ENCODE data around the gene SGMS1.
"Not testable (repeated sequence)": the region's sequence is repeated elsewhere in the genome, so short reads cannot be mapped to it uniquely, and the experiment has no call there.

Gene SGMS1

DNA sequence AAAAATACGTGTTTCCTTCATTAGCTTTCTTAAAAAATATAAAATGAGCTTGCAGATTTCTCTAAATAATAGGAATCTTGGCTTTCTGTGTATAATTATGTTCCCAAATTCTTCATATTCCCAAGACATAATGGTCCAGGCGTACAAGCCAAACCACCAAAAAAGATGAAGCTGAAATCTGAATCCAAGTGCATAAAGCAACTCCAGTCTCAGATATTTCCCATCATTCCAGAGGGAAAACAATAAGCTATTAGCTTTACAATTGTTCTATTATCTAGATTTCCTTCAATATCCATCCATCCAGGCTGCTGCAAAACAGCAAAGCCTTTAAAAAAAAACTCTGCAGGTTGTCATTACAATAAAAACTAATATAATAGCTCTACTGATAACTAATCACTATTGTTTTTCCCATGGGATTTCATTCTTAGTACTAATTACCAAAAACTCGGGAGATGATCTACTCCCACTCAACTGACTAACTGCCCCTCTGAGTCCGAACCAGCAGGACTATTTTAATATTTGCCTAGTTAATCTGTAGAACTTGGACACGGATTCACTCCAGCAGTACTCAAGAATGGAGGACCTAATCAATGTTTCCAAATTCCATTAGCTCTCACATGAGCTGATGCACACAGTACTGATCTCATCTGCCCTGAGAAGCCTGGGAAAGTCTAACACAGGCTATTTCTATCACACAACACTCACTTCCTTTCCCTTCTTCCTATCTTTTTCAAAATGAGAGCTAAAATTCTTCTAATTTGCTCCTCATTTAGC, 263.5 kb downstream of the SGMS1 start:
- DNase-seq: no peak

DNA sequence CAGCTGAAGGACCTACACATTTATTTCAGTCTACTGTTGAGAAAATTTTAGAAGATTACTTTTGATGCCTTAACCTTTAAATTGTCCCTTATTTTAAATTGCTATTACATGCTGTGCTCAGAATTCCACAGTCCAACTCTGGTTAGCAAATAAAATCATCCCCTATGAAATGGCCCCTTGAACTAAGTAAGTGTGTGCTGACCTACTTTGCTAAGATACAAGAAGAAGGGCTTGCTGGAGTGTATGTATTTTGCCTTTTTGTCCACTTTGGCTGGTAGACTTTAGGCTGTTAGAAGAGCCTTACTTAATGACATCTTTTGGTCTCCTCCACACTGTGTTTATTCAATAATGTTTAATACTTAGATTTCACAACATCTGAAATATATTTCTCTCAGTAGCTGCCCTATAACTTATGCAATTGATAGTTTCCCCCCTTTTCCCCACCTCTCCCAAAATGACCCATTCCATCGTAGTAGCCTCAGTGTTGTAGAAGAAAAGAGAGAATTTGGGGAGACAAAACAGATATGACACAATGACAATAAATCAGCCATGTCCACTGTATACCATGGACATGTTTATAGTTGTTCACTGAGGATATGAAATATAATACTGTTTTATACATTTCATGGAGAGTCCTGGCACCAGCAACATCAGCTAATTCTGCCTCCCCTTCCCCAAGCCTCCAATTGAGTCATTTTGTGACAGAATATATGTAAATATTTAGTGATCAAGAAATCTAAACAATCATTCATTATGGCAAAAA, 264.6 kb downstream of the SGMS1 start:
- DNase-seq: no peak

DNA sequence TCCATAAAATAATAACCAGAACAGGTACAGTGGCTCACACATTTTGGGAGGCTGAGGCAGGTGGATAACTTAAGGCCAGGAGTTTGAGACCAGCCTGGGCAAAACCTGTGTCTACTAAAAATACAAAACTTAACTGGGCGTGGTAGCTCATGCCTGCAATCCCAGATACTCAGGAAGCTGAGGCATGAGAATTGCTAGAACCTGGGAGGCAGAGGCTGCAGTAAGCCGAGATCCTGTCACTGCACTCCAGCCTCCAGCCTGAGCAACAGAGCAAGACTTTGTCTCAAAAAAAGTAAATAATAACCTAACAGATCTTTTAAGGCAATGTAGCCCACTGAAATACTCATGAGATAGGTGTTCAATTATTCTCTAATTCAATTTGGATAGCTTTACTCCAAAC, 265.3 kb downstream of the SGMS1 start:
- no peak for DNase-seq

DNA sequence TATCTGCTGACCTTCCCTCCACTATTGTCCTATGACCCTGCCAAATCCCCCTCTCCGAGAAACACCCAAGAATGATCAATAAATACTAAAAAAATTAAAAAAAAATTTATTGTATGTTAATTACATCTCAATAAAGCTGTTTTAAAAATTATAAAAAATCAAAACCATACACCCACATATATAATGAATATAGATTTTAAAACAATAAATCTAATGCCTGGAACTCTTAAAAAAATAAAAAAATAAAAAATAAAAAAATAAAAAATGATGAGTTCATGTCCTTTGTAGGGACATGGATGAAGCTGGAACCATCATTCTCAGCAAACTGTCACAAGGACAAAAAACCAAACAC, 267.3 kb downstream of the SGMS1 start:
- DNase-seq: not testable (repeated sequence)

DNA sequence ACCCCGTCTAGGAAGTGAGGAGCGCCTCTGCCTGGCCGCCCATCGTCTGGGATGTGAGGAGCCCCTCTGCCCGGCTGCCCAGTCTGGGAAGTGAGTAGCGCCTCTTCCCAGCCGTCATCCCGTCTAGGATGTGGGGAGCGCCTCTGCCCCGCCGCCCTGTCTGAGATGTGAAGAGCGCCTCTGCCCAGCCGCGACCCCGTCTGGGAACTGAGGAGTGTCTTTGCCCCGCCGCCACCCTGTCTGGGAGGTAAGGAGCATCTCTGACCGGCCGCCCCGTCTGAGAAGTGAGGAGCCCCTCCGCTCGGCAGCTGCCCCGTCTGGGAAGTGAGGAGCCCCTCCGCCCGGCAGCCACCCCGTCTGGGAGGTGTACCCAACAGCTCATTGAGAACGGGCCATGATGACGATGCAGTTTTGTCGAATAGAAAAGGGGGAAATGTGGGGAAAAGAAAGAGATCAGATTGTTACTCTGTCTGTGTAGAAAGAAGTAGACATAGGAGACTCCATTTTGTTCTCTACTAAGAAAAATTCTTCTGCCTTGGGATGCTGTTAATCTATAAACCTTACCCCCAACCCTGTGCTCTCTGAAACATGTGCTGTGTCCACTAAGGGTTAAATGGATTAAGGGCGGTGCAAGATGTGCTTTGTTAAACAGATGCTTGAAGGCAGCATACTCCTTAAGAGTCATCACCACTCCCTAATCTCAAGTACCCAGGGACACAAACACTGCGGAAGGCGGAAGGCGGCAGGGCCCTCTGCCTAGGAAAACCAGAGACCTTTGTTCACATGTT, 267.9 kb downstream of the SGMS1 start:
- not testable (repeated sequence) for DNase-seq

DNA sequence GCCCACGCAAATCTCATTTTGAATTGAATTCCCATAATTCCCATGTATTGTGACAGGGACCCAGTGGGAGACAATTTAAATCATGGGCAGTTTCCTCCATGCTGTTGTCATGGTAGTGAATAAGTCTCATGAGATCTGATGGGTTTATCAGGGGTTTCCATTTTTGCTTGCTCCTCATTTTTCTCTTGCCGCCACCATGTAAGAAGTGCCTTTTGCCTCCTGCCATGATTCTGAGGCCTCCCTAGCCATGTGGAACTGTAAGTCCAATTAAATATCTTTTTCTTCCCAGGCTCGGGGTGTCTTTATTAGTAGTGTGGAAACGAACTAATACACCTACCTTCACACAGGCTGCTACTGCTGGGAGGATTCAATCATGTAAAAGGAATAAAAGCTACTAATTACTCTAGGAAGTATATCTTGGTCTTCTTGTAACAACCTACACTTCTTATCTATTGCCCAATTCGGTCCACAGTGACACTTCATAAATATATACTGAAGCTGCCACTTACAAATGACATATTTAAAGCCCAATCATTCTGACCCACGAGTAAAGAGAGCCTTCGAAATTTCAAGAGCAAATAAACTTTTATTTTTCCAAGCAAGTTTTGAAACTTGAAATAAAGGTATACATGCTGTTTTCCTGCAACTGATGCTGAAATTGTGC, 272.1 kb downstream of the SGMS1 start:
- no peak for DNase-seq

DNA sequence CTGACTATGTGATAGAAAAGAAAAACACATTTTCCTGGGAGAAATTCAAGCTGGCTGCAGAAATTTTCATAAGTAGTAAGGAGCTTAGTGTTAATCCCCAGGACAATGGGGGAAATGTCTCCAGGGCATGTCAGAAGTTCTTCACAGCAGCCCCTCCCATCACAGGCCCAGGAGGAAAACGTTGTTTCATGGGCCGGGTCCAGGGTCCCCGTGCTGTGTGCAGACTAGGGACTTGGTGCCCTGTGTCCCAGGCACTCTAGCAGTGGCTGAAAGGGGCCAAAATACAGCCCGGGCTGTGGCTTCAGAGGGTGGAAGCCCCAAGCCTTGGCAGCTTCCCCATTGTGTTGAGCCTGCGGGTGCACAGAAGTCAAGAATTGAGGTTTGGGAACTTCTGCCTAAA, 273.4 kb downstream of the SGMS1 start:
- no peak for DNase-seq

DNA sequence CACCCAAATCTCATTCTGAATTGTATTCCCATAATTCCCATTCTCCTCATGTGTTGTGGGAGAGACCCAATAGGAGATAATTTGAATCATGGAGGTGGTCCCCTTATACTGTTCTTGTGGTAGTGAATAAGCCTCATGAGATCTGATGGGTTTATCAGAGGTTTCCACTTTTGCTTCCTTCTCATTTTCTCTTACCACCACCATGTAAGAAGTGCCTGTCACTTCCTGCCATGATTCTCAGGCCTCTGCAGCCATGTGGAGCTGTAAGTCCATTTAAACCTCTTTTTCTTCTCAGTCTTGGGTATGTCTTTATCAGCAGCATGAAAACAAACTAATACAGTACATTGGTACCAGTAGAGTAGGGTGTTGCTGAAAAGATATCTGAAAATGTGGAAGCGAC, 274.2 kb downstream of the SGMS1 start:
- no peak for DNase-seq

DNA sequence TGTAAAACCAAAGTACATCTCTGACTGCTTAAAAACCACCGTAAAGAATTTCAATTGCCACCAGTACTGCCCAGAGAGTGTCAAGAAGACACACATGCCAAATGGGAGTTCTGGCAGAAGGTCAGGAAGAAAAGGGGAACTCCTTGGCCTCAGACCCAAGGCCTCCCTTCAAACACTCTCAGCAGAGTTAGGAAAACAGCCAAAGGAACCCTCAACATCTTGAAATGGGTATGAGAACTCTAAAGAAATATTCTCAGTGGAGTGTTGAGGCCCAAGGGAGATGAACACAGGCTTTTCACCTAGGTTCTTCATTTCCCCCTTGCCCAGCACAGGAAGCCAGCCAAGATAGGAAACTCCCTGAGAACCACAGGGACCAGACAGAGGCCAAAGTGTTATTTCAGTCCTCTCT, 276.4 kb downstream of the SGMS1 start:
- DNase-seq: no peak

DNA sequence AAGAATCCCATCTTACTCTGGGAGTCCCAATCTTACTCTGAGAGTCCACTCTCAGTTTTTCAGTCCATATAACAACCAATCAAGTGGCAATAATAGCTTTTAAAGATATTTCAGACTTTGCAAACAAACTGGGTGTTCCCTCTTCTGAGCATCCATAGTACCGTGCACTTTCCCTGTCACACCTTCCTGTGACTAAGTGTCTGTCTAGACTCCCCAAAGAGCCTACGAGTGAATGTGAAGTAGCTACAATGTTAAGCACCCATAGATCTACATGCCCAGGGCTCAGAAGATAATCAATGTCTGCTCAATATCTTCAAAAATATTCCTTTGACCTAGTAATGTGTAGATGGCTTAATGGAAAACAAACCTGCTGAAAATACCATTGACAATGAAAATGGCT, 276.8 kb downstream of the SGMS1 start:
- DNase-seq: no peak

DNA sequence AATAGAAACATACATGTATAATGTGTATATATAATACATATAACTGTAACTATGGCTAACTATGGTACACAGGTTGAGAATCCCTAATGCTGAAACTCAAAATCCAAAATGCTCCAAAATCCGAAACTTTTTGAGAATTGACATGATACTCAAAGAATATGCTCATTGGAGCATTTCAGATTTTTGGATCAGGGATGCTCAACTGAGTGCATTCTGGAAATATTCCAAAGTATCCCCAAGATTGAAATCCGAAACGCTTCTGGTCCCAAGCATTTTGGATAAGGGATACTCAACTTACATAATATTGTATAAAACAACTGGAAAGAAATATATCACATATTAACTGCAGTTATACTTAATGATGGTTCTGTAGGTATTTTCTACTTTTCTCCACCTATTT, 278.2 kb downstream of the SGMS1 start:
- no peak for DNase-seq

DNA sequence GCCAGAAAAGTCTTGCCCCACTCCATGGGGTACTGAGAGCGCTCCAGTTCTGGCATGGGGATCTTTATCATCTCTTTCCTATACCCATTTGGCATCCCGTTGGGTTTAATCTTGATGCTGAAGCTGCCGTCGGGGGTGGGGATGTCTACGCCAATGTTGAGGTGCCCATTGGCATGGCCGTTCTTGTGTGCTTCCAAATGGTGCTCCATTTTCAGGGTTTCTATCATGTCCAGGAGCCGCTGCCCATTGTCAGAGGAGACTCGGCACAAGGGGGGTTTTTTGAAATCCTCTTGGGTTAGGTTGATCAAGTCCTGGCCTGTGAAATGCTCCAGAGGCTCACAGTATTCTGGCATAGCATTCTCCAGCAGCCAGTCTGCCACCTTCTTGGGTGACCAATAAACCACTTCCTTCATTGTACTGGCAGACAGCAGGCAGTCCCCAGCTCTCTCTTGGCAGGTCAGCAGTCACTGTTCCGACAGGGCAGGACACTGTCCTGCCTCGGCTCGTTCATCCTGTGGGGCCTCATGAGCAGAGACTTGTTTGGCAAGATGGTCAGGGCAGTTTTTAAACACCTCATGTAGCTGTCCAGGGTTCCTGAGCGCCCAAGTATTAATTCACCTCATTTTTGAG, 279.9 kb downstream of the SGMS1 start:
- DNase-seq: no peak

DNA sequence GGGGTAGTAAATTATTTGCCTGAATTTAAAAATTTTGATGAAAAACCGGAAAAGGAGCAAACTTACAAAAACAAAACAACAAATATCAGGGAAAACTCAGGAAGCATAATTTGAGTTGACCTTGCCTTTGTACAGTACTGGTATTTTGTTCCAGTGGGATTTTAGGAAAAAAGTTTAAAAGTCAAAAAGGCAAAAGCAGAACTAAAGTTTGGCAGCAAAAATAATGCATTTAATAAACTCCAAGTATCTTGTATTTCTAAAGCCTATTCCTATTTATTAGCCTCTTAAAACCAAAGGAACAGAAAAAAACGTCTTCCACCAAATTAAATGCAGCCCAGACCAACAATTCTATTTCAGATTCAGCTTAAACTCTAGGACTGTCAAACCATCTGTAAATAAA, 281.8 kb downstream of the SGMS1 start:
- DNase-seq: no peak

DNA sequence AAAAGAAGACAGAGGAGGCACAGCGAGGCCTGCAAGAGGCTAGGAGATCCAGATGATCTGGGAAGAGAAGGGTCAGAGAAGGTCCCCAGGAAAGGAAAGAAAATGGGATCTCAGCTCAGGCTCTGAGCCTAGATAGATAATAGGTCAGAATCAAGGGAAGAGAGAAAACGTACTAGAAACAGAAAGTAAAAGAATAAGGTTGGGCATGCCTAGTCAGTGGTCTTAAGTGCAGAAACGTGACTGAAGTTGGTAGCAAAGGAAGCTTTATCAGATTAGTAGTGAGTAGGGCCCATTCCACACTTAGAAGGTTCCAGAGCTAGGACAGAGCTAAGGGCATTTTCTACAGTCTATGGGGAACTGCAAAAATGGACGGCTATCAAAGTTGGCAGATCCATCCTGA, 287.6 kb downstream of the SGMS1 start:
- DNase-seq: no peak

DNA sequence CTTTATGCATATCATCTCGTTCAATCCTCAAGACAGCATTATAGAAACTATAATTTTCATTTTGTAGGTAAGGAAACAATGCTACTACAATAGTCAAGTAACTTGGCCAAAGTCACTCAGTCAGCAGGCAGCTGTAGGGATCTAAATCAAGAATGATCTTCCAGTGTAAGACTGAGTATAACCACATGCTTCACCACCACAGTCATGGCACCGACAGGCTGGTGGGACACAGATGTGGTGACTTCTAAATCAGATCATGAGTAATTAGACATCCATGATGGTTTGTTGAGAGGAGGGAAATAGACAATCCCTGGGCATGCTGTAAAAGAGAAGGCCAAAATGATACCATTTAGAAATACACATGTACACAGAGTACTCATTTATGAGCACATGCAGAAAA, 288.4 kb downstream of the SGMS1 start:
- DNase-seq: no peak

DNA sequence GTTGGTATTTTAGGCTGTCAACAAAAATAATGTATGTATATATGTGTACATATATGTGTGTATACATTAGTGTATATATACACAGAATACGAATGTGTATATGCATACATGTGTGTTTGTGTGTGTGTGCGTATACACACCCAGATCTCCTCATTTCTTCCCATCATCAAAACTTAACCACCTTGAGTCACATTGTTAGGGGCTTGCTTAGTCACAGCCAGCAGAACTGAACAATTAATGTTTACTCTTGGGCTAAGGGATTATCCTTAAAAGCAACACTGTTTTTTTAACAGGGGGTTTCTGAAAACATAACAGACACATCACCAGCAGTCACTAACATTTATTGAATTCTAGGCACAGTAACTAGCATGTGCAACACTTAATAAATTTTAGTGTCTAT, 289.5 kb downstream of the SGMS1 start:
- DNase-seq: no peak

DNA sequence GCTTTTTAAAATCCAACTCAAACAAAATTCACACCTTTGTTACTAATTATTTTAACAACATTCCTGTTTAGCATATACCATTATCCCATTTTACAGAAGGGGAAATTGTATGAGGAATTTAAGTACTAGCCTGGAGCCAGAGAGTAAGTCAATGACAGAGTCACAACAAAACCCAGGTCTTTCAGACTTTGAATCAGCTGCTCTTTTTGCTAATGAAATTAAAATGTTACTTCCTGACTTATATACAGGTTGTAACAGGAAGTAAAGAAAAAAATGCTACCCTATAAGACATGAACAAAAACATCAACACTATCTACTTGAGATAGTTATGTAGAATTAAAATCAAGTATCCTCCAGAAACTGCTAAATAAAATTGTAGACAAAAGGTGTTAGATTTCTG, 289.9 kb downstream of the SGMS1 start:
- no peak for DNase-seq

DNA sequence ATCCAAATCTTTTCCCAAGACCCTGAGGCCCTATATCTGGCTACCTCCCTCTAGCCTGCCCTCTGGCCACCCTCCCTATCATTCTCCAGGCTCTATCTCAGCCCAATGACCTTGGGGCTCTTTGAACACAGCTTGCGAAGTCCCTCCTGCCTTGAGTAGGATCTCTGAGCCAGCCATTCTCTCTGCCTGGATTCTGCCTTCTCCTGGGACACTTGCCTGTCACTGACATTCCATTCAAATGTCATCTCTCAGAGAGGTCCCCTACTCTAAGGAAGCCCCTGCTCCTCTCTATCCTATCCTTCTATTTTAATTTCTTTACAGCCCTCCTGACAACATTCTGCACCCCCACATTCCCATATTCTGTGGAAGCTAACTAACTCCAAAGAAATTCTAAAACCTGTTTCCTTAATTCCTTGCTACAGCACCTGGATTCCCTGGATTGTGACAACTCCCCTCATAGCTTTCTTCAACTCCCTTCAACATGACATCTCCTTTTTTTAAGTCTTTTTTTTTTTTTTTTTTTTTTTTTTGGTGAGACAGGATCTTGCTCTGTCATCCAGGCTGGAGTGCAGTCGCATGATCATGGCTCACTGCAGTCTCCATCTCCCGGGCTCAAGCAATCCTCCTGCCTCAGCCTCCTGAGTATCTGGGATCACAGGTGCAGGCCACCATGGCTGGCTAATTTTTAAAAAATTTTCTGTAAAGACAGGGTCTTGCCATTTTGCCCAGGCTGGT, 291.5 kb downstream of the SGMS1 start:
- no peak for DNase-seq

DNA sequence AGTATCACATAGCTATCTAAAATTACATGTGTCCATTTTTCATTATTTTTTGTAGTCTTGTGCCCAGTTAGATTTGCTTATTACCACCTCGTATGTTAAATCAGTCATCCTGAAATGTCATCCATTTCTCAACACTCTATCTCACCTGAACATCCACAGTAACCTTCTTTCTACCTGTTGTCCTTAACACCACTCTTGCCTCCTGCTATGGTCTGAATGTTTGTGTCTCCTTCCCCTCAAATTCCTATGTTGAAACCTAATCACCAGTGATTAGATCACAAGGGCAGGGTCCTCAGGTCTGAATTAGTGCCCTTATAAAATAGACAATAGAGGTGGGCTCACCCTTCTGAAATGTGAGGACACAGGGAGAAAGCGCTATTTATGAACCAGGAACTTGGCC, 292.3 kb downstream of the SGMS1 start:
- no peak for DNase-seq

DNA sequence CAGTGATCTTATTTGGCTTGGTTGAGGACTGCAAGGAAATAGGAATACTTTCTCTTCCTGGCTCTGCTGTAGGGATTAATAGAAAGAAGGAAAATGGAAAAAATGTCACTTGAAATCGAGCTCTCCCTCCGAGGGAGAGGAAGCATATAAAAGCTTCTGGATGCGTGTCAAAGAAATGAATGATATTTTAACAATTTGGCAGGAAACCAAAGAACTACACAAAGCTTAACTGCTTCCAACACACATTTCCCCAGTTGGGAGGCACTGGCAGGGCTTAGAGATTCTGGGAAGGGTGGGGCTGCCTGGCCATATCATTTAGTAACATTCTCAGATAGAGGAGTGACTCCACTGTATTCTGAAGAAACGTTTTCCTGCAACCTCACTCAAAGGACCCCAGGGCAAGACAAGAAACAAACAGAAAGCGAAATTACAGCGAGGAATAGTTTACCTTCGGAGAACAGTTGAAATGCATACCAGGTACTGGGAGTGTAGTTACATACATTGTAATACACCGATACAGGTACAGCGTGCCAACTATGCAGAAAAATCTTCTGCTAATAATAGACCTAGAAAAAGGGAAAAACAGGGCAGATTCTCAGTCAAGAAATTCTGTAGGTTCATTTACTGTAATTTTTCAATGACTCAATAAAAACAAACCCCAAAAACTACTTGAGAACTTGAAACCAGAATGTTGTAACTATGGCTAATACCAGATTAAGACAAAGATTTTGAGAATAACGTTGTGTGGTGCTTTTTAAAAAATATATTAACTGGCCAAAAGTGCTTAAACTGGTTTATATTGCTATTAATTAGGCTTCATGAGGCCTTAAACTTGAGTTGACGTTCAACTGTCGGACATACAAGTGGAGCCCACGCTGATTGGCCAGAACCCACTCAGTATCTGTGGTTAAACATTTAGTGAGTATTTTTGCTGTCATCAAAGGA, 296.7 kb downstream of the SGMS1 start:
- no peak for DNase-seq

DNA sequence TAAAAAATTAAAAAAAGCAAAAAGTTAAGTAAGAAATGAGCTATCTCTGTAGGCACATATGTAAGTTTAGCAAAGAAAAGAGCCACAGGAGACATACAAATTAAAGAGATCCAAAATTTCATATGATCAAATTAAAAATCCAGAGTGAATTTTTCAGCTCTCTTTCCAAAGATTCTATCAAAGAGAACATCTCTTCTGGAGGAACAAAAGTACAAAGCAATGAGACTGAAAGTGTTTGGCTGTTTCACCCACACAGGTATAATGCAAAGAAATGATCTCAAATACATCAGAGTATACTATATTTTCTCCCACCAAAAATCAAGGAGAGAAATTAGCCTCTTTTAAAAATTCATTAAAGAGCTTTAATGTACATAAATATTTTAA, 297.6 kb downstream of the SGMS1 start:
- DNase-seq: no peak
